DOHH2 (cell line): ENCODE measurements around the gene ERAP2.

Source experiments
- CTCF ChIP-seq: fragments of 200-600 bp; sonication (generic); IDR thresholded peaks from one replicate; pipeline ENCODE4 v1.5.1; 2014; ENCODE audit warnings: antibody characterized with exemption, mild to moderate bottlenecking, low read depth, low read length; ENCODE audit not compliant: poor library complexity, severe bottlenecking
- EZH2phosphoT487 ChIP-seq: fragments of 200-600 bp; sonication (generic); IDR thresholded peaks from 2 replicates; pipeline ENCODE4 v1.6.1; 2017; ENCODE audit warnings: borderline replicate concordance, mild to moderate bottlenecking, antibody characterized with exemption, low read length, moderate library complexity, mixed read lengths

- TF ChIP-seq CTCF (no peak), EZH2phosphoT487 (no peak)
Measured at GRCh38 chr5:96922499-96923244, 46.4 kb downstream of the ERAP2 start.
